ENCODE results near the gene DLX1.

DNA sequence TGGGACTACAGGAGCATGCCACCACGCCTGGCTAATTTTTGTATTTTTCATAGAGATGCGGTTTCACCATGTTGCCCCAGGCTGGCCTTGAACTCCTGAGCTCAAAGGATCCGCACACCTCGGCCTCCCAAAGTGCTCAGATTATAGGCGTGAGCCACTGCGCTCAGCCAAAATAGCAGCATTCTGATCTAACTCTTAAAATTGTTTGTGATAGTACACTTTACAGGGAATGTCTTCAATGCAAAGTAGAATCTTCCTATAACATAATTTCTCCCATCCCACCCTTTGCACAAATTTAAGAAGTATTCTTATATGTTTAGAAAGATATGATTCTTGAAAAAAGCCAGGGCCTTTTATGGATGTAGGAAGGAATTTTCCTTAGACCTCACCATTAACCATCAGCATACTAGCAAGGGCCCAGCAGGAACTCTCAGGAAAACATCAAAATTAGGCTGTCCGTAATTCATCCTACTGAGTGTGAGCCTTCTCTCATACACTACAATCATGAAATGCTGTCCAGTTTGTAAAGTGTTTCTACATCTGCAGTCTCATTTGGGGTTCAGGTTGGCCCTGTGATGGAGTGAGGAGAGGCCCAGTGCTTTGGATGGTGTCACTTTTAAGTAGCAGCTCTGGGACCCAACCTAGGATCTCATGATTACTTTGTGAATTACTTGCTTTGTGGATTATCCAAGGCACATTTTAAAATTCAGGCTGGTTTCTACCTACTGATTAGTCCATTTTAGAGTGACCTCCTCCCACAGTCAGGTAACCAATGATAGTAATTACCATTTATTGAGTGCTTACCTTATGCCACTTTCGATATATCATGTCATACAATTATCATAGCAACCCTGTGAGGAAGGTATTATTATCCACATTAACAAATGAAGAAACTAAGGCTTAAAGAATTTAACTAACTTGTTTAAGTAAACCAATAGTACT, 37.5 kb upstream of the DLX1 start:
- TF ChIP-seq, protein P1, sequence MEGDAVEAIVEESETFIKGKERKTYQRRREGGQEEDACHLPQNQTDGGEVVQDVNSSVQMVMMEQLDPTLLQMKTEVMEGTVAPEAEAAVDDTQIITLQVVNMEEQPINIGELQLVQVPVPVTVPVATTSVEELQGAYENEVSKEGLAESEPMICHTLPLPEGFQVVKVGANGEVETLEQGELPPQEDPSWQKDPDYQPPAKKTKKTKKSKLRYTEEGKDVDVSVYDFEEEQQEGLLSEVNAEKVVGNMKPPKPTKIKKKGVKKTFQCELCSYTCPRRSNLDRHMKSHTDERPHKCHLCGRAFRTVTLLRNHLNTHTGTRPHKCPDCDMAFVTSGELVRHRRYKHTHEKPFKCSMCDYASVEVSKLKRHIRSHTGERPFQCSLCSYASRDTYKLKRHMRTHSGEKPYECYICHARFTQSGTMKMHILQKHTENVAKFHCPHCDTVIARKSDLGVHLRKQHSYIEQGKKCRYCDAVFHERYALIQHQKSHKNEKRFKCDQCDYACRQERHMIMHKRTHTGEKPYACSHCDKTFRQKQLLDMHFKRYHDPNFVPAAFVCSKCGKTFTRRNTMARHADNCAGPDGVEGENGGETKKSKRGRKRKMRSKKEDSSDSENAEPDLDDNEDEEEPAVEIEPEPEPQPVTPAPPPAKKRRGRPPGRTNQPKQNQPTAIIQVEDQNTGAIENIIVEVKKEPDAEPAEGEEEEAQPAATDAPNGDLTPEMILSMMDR (tag by site-specific recombination; IDR thresholded peaks at IDR 0.05), result no peak
- TF ChIP-seq ZNF747 (tag by site-specific recombination; IDR thresholded peaks at IDR 0.05) (no peak), ZBTB7A (tag by site-specific recombination; IDR thresholded peaks at IDR 0.05; ENCODE audit: low read depth) (no peak), YY1 (tag by site-specific recombination; IDR thresholded peaks at IDR 0.05) (no peak), ZNF138 (tag by site-specific recombination; IDR thresholded peaks at IDR 0.05; ENCODE audit: borderline replicate concordance) (no peak), ZNF274 (IDR thresholded peaks at IDR 0.05; ENCODE audit: low read length) (no peak), ZNF274 (tag by site-specific recombination; IDR thresholded peaks at IDR 0.05; ENCODE audit: borderline replicate concordance) (no peak)
